ENCODE results near the gene PLCH2. TPM values are rescaled to one million over a fixed set of nuclear protein-coding genes. Genes with fewer than 3 reads are reported as not detected.

The PLCH2 gene
- total RNA-seq, 2 donors from 2014 or later, result 3.6 to 4.6 TPM

GRCh38 chr1:2530513-2531361 lies 54.6 kb downstream of the PLCH2 start:
- peak; percentile 59 to 65 for DNase-seq
- peak; percentile 21 for ATAC-seq
- intact Hi-C loops (cut with DNase I, micrococcal nuclease), result no loop called here

DNA sequence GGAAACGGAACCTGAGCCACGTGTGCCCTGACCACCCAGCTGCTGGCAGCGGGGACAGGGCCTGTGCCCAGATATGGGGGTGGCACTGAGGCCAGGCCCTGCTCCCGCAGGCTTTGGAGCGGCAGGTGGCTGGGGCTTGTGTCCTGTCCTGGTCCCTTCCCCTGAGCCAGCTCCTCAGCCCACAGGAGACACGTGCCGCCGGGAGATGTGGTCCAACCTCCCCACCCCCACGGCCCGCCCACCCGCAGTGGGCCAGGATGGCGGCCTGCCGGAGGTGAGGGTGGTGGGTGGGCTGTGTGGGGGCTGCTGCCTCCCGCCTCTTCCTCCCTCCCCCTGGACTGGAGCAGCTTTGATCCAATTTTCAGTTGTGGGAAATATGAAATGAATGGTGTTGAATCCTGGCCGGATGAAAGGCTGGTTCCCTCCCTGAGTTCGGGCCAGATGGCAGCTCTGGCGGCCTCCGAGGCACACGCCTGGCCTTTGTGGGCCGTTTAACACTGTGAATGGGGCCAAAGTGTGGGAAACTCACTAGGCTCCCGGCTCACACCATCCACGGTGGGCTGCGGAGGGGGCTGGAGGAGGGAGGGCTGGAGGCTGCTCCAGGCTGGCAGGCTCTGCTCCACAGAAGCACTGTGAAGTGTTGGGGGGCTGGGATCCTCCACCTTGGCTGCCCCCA lies 56.5 kb downstream of the PLCH2 start:
- intact Hi-C loops (cut with DNase I, micrococcal nuclease), result no loop called here
- DNase-seq (no peak), ATAC-seq (no peak)

DNA sequence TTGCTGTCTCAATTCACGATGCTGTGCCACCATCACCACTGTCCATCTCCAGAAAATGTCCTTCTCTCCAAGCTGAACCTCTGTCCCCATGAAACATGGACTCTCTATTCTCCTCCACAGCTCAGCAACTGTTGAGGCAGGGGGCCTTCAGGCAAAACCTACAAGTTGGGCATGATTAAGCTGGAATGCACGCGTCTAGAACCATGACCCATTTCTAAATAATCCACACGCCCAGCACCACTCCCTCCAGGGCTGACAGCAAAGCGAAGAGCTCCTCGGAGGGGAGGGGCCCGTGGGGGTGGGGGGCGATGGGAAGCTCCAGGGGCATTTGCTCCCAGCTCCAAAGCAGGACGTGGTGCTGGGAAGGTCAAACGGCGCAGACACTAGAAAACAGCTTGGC lies 57.3 kb downstream of the PLCH2 start:
- no peak for DNase-seq
- no peak for ATAC-seq
- intact Hi-C loops (cut with DNase I, micrococcal nuclease), result no loop called here

DNA sequence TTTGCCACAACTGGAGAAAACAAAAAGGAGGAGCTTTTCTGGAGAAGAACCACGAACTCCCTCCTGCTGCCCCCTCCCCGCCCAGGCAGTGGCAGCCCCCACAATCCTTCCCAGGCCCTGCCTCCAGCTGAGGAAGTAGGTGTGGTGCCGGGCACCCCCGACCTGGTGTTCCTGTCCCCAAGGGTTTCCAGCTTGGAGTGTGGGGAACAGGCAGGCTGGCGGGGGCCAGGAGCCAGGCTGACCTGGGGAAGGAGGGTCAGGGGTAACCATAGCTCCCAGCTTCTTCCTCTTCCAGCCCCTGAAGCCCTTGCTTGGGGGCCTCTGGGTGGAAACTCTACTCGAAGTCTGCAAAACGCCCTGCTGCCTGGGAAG lies 58.2 kb downstream of the PLCH2 start:
- intact Hi-C loops (cut with DNase I, micrococcal nuclease), result no loop called here
- no peak for ATAC-seq
- no peak for DNase-seq

- peak; percentile 73 to 77 for DNase-seq
- peak; percentile 55 for ATAC-seq
- intact Hi-C loops (cut with DNase I, micrococcal nuclease), result no loop called here
These were observed 58.8 kb downstream of the PLCH2 start for GRCh38 chr1:2534687-2535441.

DNA sequence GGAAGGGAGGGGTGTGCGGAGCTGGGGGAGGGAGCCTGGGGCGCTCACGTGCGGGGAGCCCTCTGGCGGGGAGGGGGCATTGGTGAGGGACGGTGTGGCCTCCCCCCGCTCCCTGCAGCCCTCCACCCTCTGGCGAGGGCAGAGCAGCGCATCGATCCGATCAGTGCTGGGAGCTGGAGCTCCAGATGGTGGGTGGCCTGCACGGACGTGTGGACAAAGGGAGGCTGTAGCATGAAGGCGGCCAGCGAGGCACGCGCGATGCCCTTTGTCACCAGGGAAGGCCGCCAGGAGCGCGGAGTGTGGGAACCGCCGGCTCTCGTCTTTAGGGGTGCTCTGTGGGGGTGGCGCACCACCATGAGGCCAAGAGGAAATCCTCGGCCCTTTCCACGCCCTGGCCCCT lies 59.4 kb downstream of the PLCH2 start:
- ATAC-seq, result no peak
- no peak for DNase-seq
- intact Hi-C loops (cut with DNase I, micrococcal nuclease), result no loop called here

- intact Hi-C loops (cut with DNase I, micrococcal nuclease), result no loop called here
- DNase-seq (no peak), ATAC-seq (no peak)
These were observed 59.9 kb downstream of the PLCH2 start for GRCh38 chr1:2535981-2536380.

- DNase-seq (no peak), ATAC-seq (no peak)
- intact Hi-C loops (cut with DNase I, micrococcal nuclease), result no loop called here
These were observed 61.7 kb downstream of the PLCH2 start for GRCh38 chr1:2537784-2538115.

GRCh38 chr1:2538376-2538775 lies 62.3 kb downstream of the PLCH2 start:
- DNase-seq, result no peak
- ATAC-seq, result no peak
- intact Hi-C loops (cut with DNase I, micrococcal nuclease), result no loop called here

GRCh38 chr1:2538872-2539271 lies 62.8 kb downstream of the PLCH2 start:
- intact Hi-C loops (cut with DNase I, micrococcal nuclease), result no loop called here
- DNase-seq (no peak), ATAC-seq (no peak)

DNA sequence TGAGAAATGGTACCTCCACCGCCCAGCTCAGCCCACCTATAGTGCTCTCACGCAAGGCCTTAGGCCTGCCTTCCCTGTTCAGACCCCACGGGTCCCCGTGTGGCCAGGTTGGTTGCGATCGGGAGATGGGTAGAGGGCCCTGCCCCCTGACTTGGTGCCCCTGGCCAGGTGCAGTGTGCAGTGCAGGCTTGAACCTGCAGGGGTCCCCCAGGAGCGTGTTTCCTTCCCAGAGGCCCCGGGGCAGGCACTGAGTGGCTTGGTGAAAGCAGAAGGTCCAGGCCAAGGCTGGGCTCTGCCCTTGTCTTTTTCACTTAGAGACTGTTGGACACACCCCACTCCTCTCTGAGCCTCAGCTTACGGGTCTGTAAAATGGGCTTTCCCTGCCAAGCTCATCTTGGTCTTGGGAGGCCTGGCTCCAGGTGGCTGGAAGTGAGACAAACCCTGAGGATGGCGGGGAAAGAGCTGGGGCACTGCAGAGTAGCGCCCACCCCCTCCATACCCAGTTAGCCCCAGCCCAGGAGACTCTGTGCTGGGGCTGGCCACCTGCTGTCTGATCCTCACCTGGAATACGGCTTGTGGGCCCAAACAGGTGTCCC lies 63.3 kb downstream of the PLCH2 start:
- intact Hi-C loops (cut with DNase I, micrococcal nuclease), result no loop called here

DNA sequence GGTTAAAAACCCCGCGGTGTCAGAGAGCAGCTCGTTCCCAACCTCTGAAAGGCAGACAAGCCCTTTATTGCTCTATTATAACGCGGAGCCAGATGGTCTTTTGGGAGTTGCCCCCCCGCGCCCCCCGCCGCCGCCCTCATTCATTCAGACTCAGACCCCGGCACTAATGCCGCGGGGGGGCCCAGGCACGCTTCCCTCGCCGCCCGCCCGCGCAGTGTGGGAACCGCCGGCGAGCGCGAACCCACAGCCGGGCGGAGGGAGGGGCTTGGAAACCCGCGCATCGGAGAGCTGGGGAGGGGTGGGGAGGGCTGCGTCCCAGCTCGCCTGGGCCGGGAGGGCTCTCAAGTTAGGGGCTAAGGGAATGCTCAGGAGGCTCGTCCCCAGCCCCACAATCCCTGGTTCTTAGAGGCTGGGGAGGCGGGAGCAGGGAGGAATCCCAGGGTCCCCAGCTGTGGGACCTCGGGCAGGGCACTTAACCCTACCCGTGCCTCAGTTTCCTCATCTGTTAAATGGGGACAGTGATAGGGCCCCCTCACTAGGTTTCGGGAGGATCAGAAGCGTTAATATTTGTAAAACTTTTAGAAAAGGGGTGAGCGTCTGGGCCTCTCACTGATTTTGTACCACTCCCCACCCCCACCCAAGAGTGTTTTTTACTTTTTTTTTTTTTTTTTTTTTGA lies 64.9 kb downstream of the PLCH2 start:
- intact Hi-C loops (cut with DNase I, micrococcal nuclease), result no loop called here
- ATAC-seq, result no peak

More for the DNA sequence above, 63.3 kb downstream of the PLCH2 start:
- DNase-seq (no peak), ATAC-seq (no peak)

GRCh38 chr1:2541619-2542245 lies 65.6 kb downstream of the PLCH2 start:
- intact Hi-C loops (cut with DNase I, micrococcal nuclease), result no loop called here
- DNase-seq, result peak; percentile 94 to 97
- peak; percentile 51 for ATAC-seq

More for the DNA sequence above, 64.9 kb downstream of the PLCH2 start:
- no peak for DNase-seq

DNA sequence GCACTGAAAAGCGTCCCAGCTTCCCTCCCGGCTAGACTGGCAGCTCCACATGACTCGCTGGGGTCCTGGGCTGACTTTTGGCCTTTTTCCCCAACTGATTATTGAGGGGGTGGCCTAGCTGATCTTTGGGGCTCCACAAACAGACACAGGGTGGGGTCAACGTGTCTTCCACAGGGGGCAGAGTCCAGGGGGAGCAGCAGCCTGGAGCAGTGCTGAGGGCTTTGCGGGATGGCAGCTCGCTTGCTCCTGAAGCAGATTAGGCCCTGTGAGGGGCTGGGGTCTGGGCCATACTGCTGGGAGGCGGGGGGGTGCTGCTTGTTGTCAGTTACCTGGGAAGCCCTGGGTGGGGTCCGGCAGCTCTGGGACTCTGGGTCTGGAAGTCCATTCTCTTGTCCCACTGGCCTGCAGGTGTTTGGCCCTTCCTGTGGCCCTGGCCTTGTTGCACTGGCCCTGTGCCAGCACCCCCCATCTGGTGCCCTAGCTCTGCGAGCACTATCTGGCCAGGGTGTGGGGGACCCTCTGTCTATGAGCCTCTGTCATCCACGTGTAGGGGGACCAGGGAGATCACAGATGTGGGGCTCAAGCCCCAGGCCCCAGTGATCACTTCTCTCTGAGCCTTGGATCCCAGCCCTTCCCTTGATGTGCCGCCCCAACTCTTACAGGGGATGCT lies 66.3 kb downstream of the PLCH2 start:
- ATAC-seq (no peak), DNase-seq (no peak)
- intact Hi-C loops (cut with DNase I, micrococcal nuclease), result no loop called here

DNA sequence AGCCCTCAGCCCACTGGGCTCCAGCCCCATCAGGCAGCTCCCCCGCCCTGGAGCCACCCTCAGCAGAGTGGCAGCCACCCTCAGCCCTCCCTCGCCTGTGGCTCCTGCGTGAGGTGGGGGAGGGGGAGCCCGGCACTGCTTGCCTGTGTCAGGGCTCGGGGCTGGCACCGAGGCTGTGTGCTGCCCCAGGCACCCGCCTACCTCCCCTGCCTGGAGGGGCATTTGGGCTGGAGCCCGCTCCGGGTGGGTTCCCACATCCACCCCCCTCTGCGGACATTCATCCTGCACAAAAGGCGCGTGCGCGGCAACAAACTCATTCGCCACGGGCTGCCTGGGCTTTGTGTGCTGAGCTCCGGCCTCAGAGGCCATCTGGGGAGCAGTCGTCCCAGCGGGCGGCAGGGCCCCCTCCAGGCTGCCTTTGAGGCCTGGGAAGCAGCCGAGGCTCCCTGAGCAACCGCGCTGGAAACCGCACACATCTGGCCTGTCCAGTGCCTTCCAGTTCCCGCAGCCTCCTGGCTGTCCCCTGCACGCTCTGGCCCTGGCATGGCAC lies 67.5 kb downstream of the PLCH2 start:
- intact Hi-C loops (cut with DNase I, micrococcal nuclease), result no loop called here
- ATAC-seq (no peak), DNase-seq (peak in 1 of 2 donors; percentile 60)

DNA sequence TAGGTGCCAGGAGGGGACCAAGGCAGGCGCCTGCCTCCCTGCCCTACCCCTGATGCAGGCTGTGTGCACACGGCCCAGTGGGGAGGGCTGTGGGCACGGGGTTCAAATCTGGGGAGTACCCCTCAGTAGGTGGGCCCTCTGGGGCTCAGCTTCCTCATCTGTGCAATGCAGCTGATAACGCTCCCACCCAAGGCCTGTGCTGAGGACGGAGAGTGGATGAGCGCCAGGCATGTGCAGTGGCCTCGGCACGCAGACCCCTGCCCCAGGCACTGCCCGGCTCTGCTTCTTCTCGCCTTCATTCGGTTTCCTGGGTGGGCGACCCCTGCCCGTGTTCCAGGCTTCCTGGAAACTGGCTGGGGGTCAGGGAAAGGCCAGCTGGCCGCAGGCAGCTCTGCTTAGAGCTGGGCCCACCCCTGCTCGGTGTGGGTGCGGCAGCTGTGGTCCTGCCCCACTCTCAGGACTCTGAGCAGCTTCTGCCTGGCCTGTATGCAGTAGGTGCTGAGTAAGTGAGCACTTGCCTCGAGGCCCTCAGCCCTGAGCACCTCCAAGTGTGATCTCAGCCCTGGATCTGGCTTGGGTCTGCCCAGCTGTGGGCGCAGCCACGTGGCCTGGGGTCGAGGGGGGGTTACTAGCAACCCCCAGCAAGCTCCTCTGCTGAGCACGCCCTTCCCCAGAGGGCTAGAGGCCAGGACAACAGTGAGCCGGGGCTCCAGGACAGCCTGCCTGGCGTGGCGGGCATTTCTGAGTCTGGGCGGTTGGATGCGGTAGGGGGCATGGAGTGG lies 68.2 kb downstream of the PLCH2 start:
- no peak for DNase-seq
- ATAC-seq, result no peak
- intact Hi-C loops (cut with DNase I, micrococcal nuclease), result no loop called here

All from left colon (tissue), 2 donors.